ENCODE measurements around the gene ACTR2.
"Not testable (repeated sequence)": the region's sequence is repeated elsewhere in the genome, so short reads cannot be mapped to it uniquely, and the experiment has no call there.

The ACTR2 gene

DNA sequence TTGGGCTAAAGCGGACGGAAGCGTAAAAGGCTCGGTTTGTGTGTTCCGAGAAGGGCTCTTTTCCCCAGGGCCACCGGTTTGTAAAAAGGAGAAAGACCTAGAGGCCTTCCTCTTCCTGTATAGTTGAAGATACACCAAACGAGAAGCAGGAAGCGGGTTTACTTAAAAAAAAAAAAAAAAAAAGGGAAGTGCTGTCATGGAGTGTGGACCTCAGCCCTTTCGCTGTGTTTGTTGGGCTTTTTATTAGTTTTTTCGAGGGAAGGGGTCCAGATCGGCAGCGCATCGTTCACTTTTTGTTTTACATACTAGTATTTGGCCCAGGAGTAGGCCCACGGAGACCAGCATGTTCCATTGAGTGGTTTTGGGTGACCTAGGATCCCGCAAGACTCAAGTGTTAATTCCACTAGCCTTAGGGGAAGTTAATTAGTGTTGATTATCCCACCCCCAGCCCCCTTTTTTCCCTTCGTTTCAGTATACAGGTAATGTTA, 676 bp downstream of the ACTR2 start:
- peak in 1 of 2 donors; percentile 8 for DNase-seq (ENCODE audit: low read depth in 1 of 2, low spot score in 1 of 2)

DNA sequence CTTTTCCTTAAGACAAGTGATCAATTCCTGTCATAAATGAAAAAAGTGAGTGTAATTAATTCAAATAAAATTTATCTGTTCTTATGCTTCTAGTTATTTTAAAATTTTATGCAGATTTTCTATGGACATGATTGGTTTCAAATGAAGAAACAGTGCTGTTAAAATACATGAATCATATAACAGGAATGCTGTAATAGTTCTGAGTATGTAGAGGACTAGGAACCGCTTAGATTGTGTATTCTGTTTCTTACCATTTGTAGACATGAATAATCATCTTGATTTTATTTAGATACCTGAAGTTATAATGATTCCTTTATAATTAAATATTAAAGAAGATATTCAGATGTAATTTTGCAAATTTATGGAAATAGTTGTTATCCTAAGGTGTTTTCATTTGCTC, 3.5 kb downstream of the ACTR2 start:
- DNase-seq (ENCODE audit: low read depth in 1 of 2, low spot score in 1 of 2): no peak

DNA sequence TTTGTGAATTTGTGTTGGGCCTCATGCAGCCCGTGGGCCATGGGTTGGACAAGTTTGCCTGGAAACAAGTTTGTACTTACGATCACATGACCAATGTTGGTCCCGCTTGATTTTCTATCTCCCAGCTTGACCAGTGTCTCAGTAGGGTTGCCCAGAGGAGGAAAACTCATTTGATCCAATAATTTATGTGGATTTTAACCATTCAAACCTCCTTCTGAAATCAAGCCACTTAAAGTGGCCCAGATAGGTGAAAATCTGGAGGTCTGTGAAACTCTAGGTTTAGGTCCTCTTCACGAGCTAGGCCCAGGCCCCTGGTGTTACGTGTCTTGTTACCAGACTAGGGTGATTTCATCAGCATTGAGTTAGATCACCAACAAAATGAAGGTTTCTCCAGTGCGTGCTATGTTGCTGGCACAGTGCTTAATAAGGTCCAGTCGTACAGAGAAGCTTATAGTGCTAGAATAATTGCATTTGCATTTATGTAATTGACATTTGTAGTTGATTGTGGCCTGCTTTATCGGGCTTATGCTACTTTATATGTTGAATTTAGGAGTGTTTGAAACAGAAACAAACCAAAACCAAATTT, 4.4 kb downstream of the ACTR2 start:
- no peak for DNase-seq (ENCODE audit: low read depth in 1 of 2, low spot score in 1 of 2)

DNA sequence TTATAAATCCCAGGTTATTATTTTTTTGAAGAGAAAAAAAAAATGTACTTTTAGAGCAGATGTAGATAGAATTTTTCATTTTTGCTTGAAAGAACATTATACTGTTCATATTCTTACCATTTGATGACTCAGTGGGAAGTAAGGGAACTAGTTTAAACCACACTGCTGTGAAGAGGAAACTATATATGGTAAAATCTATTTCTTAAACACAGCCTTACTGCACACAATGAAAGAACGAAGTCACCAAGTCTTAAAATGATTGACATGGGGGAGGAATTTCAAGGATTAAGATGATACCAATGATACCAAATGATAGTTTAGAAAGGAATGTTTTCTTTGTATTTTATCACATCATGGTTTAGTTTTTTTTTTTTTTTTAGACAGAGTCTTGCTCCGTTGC, 5.0 kb downstream of the ACTR2 start:
- DNase-seq (ENCODE audit: low read depth in 1 of 2, low spot score in 1 of 2): no peak

DNA sequence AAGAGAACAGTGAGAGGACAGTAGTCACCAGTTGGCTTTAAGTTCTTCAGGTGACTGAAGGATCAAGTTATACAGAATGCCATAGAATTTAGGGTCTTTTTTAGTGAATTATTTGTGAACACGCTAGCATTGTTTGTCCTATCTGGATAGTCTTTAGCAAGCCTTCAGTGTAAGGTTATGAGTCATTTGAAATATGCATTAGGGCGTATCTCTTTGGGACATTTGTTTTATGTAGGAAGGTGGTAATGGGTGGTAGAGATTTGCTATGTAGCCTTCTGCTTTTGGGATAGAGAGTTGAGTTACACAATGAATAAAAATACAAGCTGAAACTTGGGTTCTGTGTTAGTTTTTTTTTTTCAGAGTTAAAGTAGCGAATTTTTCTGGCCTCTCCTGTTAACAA, 13.0 kb downstream of the ACTR2 start:
- no peak for DNase-seq (ENCODE audit: low read depth in 1 of 2, low spot score in 1 of 2)

DNA sequence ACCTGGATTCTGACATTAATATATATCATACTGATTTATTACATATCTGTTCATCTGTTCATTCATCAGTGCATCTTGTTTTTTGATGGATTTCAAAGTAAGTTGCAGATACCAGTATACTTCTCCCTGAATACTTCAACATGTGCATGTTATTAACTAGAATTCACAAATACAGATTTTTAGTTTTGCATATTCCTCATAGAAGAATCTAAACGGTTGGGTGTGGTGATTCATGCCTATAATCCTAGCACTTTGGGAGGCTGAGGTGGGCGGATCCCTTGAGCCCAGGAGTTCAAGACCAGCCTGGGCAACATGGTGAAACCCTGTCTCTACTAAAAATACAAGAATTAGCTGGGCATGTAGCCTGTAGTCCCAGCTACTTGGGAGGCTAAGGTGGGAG, 16.8 kb downstream of the ACTR2 start:
- DNase-seq (ENCODE audit: low read depth in 1 of 2, low spot score in 1 of 2): not testable (repeated sequence)

DNA sequence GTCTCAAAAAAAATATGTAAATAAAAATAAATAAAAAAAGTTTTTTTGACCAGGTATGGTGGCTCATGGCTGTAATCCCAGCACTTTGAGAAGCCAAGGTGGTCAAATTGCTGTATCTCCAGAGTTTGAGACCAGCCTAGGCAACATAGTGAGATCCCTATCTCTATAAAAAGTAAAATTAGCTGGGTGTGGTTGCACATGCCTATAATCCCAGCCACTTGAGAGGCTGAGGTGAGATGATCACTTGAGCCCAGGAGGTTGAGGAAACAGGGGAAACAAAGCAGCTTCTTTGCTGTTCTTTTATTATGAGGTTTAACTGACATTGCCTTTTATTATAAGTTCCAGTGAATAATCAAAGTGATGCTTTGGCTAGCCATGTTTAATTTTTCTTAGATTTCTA, 25.0 kb downstream of the ACTR2 start:
- DNase-seq (ENCODE audit: low read depth in 1 of 2, low spot score in 1 of 2): no peak

DNA sequence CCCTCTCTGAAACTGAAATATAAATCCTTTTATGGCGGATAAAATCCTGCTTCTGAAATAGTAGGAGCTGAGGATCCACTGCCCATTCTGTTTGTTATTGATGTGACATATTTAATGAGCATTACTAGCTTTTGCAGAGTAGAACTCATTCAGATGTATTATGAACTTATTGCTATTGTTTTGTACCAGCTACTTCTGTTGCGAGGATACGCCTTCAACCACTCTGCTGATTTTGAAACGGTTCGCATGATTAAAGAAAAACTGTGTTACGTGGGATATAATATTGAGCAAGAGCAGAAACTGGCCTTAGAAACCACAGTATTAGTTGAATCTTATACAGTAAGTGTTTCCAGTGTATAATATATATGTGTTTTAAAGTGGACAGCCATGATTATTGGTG, 27.7 kb downstream of the ACTR2 start:
- no peak for DNase-seq (ENCODE audit: low read depth in 1 of 2, low spot score in 1 of 2)

DNA sequence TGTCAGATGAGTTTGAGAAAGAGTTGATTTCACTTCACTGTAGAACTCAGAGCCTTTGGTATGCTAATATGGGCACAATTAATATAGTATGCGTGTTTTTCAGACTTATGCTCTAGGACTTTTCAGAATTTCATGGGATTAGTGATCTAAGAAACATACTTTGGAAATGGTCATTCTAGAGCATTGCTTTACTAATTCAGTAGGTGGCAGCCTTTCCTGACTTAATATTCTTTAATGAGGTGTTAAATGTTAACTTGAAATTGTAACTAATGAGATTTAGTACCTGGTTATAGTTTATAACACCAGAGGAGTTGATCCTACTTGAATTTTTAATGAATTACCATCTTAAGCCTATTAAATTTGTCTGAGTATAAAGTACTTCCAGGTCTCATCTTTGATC, 28.4 kb downstream of the ACTR2 start:
- no peak for DNase-seq (ENCODE audit: low read depth in 1 of 2, low spot score in 1 of 2)

DNA sequence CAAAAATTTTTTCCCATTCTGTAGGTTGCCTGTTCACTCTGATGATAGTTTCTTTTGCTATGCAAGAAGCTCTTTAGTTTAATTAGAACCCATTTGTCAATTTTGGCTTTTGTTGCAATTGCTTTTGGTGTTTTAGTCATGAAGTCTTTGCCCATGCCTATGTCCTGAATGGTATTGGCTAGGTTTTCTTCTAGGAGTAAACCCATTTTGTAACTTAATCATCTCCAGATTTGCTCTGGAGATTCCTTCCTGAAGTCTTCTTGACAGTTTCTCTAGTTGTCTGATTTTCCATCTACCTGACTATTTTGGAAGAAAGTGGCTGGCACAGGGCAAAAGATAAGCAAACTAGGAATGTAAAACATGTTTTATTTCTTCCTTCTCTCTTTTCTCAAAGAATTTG, 30.2 kb downstream of the ACTR2 start:
- DNase-seq (ENCODE audit: low read depth in 1 of 2, low spot score in 1 of 2): not testable (repeated sequence)

DNA sequence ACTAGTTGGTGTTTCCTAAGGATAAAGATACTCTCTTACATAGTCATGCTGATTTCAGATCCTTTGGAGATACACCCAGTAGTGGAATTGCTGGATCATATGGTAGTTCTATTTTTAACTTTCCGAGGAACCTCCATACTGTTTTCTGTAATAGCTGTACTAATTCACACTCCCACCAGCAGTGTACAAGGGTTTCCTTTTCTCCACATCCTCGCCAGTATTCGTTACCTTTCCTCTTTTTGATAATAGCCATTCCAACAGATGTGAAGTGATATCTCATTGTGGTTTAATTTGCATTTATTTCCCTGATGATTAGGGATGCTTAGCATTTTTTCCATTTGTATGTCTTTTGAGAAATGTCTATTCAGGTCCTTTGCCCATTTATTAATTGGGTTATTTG, 34.0 kb downstream of the ACTR2 start:
- DNase-seq (ENCODE audit: low read depth in 1 of 2, low spot score in 1 of 2): no peak

DNA sequence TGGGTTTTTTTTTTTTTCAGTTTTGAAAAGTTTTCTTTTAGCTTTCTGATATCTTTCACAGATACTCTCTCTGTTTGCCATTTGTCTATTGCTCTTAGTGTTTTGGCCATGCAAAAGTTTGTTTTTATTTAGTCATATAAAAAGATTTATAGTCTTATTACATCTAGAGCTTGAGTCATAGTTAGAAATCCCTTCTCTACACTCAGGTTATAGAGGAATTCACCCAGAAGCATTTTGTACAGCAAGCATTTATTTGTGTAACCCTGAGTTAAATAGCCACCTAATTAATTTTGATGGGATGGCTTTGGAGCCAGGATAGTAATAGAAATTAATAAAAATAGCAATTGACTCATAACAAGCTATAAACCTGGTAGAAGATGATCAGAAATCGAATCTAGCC, 35.6 kb downstream of the ACTR2 start:
- no peak for DNase-seq (ENCODE audit: low read depth in 1 of 2, low spot score in 1 of 2)

DNA sequence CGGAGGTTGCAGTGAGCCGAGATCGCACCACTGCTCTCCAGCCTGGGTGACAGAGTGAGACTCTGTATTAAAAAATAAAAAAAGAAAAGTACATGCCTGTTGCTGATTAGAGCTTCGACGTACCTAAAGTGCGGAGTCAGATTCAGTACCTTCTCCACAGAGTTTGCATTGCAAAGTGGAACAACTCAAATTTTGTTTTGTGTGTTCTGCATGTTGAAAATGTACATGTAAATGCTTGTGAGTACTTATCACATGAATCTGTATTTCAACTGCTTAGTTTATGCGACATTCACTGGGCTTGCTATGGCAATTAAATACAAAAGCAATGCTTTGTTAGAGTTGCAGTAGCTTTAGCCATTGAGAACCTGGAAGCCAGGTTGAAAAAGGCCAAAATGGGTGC, 36.4 kb downstream of the ACTR2 start:
- DNase-seq (ENCODE audit: low read depth in 1 of 2, low spot score in 1 of 2): no peak

DNA sequence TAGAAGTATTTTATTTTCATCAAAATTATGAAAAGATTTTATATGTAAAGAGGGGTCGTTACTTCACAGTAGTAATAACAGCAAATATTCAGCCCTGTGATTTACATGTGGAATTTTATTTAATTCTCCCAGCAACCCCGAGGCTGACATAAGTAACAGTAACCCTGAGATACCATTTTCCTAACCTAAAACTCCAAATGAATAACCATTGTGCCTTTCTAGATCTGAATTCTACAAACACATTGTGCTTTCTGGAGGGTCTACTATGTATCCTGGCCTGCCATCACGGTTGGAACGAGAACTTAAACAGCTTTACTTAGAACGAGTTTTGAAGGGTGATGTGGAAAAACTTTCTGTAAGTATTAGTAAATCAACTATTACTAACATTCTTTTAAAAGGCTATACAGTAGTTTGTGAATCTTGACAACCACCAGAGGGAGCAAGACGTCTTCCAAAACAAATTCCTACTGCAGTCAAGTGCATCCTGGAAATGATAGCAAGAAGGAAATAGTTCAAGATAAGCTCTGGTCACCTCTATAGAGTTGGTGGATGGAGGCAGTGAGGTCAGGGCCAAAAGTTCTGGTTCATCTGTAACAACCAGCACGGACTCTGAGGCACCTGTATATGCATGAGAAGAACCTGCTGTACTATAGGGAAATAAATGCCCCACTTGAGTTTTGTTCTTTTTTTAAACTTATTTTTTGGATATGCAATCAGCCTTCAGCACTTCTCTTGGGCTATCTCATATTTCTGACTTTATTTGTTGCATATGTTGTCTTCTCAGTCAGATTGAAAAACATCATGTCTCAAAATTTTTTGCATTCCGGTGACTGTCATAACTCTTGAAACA, 37.4 kb downstream of the ACTR2 start:
- no peak for DNase-seq (ENCODE audit: low read depth in 1 of 2, low spot score in 1 of 2)

DNA sequence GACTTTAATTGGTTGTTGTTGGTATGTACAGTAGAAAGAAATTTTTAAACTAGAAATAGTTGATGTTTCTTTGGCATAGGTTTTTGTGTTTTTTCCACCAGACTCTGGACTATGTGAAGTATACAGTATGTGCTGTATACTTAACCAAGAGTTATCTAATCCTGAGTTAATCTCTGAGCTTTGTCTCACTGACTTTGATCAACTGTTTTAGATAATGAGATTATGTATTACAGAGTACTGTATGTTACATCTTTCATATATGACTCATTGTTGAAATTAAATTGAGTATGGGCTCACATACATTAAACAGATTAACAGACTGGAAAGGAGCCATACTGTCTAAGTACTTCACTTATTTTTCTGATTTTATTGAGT, 38.0 kb downstream of the ACTR2 start:
- DNase-seq (ENCODE audit: low read depth in 1 of 2, low spot score in 1 of 2): no peak

DNA sequence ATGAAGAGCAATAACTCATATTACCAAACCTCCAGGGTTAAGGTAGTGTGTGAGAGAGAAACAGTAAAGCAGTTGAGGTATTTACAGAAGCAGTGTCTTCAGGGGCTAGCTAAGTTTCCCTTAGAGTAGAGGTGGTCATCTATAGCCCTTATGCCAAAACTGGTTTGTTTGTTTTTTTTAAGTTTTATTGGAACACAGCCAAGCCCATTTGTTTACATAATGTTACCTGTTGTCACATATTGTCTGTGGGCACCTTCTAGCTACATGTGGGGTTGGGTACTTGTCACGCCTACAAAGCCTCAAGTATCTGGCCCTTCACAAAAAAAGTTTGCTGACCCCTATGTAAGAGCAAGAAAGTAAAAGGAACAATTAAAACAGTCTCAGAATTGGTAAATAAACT, 39.4 kb downstream of the ACTR2 start:
- DNase-seq (ENCODE audit: low read depth in 1 of 2, low spot score in 1 of 2): no peak

DNA sequence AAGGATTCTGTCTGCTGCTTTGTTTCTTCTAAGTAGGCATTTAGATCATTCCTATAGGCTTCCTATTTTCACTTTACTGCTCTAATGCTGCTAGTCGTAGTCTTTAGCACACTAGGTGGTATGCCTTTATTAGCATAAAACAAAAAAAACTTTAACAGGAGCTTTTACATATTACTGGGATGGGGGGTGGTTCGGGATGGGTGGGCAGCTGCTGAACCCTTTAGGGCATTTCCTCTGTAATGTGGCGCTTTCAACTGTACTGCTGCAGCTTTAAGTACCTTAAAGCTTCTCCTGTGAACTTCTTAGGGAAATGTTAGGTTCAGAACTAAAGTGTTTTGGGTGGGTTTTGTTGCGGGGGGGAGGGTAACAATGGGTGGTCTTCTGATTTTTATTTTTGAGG, 41.3 kb downstream of the ACTR2 start:
- DNase-seq (ENCODE audit: low read depth in 1 of 2, low spot score in 1 of 2): no peak

DNA sequence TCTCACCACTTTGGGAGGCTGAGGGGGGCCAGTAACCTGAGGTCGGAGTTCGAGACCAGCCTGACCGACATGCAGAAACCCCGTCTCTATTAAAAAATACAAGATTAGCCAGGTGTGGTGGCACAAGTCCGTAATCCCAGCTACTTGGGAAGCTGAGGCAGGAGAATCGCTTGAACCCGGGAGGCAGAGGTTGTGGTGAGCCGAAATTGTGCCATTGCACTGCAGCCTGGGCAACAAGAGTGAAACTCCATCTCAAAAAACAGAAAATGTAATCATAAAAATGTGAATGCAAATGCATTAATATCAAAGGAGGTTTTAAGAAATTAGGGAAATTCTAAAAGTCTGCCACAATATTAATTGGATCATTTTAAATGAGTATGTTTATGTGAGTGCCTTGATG, 45.7 kb downstream of the ACTR2 start:
- DNase-seq (ENCODE audit: low read depth in 1 of 2, low spot score in 1 of 2): no peak

DNA sequence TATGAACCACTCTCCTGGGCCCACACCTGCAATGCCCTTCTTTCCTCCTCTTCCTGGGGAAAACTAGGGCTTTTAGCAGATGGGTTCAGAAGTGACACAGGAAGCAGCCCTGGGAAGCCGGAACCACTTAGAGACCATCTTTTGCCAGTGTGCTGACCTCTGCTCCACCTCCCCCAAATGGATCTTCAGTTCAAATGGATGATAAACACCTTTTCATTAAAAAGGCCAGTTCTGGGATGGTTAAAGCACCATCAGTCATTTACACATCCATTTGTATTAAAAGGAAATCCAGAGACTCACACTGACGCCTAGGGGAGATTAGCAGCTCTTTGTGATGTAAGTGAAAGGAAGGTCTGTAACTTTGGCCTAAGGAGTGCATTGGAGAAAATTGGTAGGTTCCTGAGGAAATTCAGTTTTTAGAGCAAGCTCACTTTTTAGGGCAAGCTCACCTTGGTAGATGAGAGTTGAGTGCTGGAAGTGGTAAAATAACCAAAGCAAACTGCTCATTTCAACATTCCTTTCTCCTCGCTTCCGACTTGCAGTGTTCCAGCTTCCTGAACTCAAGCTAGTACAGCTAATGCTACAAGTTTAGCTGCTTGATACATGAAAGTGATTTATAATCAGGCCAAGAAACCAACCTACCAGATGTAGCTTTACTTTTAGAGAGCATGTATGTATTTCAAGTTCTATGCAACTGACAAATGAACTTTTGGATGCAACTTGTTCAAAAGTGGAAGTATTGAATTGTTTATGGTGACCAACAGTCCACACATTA, 47.7 kb downstream of the ACTR2 start:
- DNase-seq (ENCODE audit: low read depth in 1 of 2, low spot score in 1 of 2): no peak

DNA sequence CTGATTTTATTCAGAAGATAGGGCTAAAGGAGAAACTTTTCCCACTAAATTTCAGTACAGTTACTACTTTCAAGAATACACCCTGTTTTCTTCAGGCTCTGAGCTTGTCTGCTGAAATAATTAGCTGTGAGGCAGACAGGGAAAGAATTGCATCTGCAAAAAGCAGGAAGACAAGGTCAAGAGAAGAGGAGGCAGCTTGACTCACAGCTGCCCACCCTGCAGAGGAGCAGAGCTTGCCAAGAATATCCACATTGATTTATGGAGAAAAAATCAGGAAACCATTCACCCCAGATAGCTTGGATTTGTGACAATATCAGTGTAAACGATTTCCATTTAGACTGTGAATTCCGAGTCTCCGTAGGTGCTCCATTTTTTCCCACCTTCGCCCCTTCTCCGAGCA, 49.0 kb downstream of the ACTR2 start:
- DNase-seq (ENCODE audit: low read depth in 1 of 2, low spot score in 1 of 2): no peak

DNA sequence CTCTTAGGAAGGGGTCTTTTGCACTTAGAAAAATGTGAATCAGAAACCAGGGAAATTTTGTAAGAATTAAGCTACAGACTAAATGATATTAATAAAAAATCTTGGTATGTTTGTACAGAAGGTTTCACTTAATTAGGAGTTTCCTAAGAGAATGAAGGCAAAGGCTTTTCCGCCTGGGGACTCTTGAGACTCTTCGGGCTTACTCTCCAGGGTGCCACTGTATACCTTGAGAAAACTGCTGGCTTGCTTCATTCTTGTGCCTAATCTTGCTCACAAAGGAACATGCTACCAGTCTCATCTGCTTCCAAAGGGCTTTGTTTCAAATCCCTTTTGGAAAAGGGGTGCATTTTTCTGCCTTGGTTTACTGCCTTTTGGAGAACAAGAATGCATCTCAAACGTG, 49.5 kb downstream of the ACTR2 start:
- no peak for DNase-seq (ENCODE audit: low read depth in 1 of 2, low spot score in 1 of 2)

DNA sequence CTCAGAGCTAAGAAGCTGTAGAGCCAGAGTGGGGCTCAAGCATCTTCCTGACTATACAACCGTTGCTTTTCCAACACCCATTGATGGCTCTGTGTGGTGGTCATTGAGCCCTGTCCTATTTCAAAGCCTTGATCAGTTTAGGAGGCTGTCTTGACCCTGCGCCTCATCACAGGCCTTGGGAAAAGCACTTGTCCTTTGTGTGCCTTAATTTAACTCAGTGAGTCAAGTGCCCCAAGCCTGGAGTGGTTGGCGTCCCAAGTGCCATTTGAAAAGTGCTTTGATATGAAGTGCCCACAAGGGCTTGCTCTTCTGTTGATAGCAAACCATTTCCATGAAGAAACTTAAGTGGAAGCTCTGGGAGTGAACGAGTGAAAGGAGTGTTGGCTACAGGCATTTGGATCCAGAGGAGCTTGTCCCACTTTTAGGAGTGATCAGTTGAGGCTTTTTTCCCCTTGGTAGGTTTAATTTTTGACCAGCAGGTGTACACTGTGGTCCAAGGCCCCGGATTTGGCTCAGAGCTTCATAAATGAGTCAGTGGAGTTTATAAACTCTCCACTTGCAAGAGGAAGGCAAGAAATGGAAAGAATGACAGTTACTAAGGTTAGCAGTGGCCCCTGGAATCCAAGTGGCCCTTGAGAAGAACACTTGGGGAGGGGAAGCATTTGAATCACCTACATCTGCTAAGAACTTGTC, 50.3 kb downstream of the ACTR2 start:
- no peak for DNase-seq (ENCODE audit: low read depth in 1 of 2, low spot score in 1 of 2)
